Measurements from ENCODE around the gene SGK1.

The SGK1 gene

DNA sequence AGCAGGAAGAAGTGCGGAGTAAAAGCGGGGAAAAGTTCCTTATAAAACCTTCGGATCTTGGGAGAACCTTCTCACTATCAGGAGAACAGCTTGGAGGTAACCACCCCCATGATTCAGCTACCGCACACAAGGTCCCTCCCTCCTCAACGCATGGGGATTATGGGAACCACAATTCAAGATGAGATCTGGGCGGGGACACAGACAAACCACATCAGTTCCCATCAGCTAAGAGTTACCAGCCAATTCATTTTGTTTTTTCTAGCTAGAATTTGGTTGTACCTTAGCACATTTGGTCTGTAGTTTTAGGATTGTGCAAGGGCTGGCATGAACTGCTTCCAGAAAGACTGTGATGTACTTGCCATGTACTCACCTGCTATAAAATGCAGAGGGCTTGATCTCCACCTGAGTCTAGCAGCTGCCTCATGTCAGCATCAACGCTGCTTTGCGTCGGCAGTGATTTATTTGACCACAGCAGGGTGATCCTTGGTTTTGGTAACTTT is 170.8 kb downstream of the SGK1 start:
- H3K9me3 ChIP-seq (ENCODE audit: control insufficient read depth in 2 of 2, low read length in 2 of 2): no peaks in the 10 kb centered on the region
- H3K27ac ChIP-seq (ENCODE audit: low read length): no peak overlapping the region
- H3K4me1 ChIP-seq (ENCODE audit: control insufficient read depth, insufficient read depth, low read length): no peaks in the 10 kb centered on the region
- H3K4me3 ChIP-seq (ENCODE audit: low read length in 2 of 2): no peak overlapping the region
- H3K36me3 ChIP-seq (ENCODE audit: control insufficient read depth in 2 of 2, insufficient read depth in 2 of 2, low read length in 2 of 2): no peaks in the 10 kb centered on the region
- H3K9ac ChIP-seq (ENCODE audit: low read length in 2 of 2): no peak overlapping the region
- no peaks in the 10 kb centered on the region for H3K27me3 ChIP-seq (ENCODE audit: control insufficient read depth in 1 of 2, insufficient read depth in 2 of 2, low read length in 2 of 2)

GRCh38 chr6:134146268-134147033 is 171.5 kb downstream of the SGK1 start:
- no peaks in the 10 kb centered on the region for H3K36me3 ChIP-seq (ENCODE audit: control insufficient read depth in 2 of 2, insufficient read depth in 2 of 2, low read length in 2 of 2)
- no peaks in the 10 kb centered on the region for H3K9me3 ChIP-seq (ENCODE audit: control insufficient read depth in 2 of 2, low read length in 2 of 2)

DNA sequence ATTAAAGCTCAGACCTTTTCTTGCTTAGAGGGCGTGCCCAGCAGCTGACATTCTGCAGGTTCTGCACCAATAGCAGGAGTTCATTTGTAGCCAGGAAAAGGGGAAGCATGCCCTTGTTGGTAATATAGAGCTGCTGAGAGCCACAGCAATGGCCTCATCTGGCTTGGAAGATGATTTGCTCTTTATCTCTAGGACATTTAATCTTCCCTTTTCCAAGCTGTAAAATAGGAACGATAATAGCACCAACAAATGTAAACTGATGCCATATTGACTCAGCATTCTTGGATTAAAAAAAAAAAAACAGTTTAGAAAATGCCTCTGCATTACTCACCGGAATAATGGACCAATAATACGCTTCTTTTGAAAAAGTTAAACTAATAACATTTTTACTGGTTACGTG is 172.1 kb downstream of the SGK1 start:
- H3K27ac ChIP-seq (ENCODE audit: low read length): no peak overlapping the region
- no peaks in the 10 kb centered on the region for H3K9me3 ChIP-seq (ENCODE audit: control insufficient read depth in 2 of 2, low read length in 2 of 2)
- H3K4me3 ChIP-seq (ENCODE audit: low read length in 2 of 2): no peak overlapping the region
- no peaks in the 10 kb centered on the region for H3K4me1 ChIP-seq (ENCODE audit: control insufficient read depth, insufficient read depth, low read length)
- no peak overlapping the region for H3K9ac ChIP-seq (ENCODE audit: low read length in 2 of 2)
- H3K27me3 ChIP-seq (ENCODE audit: control insufficient read depth in 1 of 2, insufficient read depth in 2 of 2, low read length in 2 of 2): no peaks in the 10 kb centered on the region
- no peaks in the 10 kb centered on the region for H3K36me3 ChIP-seq (ENCODE audit: control insufficient read depth in 2 of 2, insufficient read depth in 2 of 2, low read length in 2 of 2)

More at GRCh38 chr6:134146268-134147033, 171.5 kb downstream of the SGK1 start:
- Histone ChIP-seq H3K4me1 (ENCODE audit: control insufficient read depth, insufficient read depth, low read length) (no peaks in the 10 kb centered on the region), H3K27ac (ENCODE audit: low read length) (no peak overlapping the region), H3K27me3 (ENCODE audit: control insufficient read depth in 1 of 2, insufficient read depth in 2 of 2, low read length in 2 of 2) (no peaks in the 10 kb centered on the region), H3K4me3 (ENCODE audit: low read length in 2 of 2) (no peak overlapping the region), H3K9ac (ENCODE audit: low read length in 2 of 2) (no peak overlapping the region)

- Histone ChIP-seq H3K4me3 (ENCODE audit: low read length in 2 of 2) (no peak overlapping the region), H3K9me3 (ENCODE audit: control insufficient read depth in 2 of 2, low read length in 2 of 2) (no peaks in the 10 kb centered on the region), H3K27me3 (ENCODE audit: control insufficient read depth in 1 of 2, insufficient read depth in 2 of 2, low read length in 2 of 2) (no peaks in the 10 kb centered on the region), H3K9ac (ENCODE audit: low read length in 2 of 2) (no peak overlapping the region), H3K4me1 (ENCODE audit: control insufficient read depth, insufficient read depth, low read length) (no peaks in the 10 kb centered on the region), H3K27ac (ENCODE audit: low read length) (no peak overlapping the region), H3K36me3 (ENCODE audit: control insufficient read depth in 2 of 2, insufficient read depth in 2 of 2, low read length in 2 of 2) (no peaks in the 10 kb centered on the region)
These were observed 179.5 kb downstream of the SGK1 start for GRCh38 chr6:134138226-134138975.

DNA sequence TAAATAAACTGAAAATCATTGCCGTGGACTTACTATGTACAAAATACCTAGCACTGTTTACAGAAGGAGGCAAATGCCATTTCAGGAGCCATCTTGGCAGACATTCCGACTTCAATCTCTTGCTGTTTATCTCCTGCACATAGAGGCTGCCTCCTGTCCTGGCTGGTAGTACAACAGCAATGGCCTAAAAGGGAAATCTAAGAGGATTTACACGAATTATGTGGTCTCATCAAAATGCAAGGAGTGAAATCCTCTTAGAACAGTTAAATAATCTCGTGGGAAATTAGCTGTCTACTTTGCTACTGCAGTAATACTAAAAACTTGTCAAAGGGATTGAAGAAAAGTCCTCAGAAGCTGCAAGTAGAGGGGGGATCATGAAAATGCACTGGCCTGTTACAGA is 183.3 kb downstream of the SGK1 start:
- Histone ChIP-seq H3K27me3 (ENCODE audit: control insufficient read depth in 1 of 2, insufficient read depth in 2 of 2, low read length in 2 of 2) (no peaks in the 10 kb centered on the region), H3K27ac (ENCODE audit: low read length) (no peak overlapping the region), H3K4me1 (ENCODE audit: control insufficient read depth, insufficient read depth, low read length) (no peaks in the 10 kb centered on the region), H3K9me3 (ENCODE audit: control insufficient read depth in 2 of 2, low read length in 2 of 2) (peaks cover 0 to 2% of the 10 kb centered on the region in 2 donors), H3K9ac (ENCODE audit: low read length in 2 of 2) (no peak overlapping the region), H3K4me3 (ENCODE audit: low read length in 2 of 2) (no peak overlapping the region), H3K36me3 (ENCODE audit: control insufficient read depth in 2 of 2, insufficient read depth in 2 of 2, low read length in 2 of 2) (no peaks in the 10 kb centered on the region)

GRCh38 chr6:134132494-134133141 is 185.3 kb downstream of the SGK1 start:
- Histone ChIP-seq H3K4me3 (ENCODE audit: low read length in 2 of 2) (no peak overlapping the region), H3K36me3 (ENCODE audit: control insufficient read depth in 2 of 2, insufficient read depth in 2 of 2, low read length in 2 of 2) (no peaks in the 10 kb centered on the region), H3K4me1 (ENCODE audit: control insufficient read depth, insufficient read depth, low read length) (no peaks in the 10 kb centered on the region), H3K9ac (ENCODE audit: low read length in 2 of 2) (no peak overlapping the region), H3K9me3 (ENCODE audit: control insufficient read depth in 2 of 2, low read length in 2 of 2) (peaks cover 0 to 2% of the 10 kb centered on the region in 2 donors), H3K27ac (ENCODE audit: low read length) (no peak overlapping the region), H3K27me3 (ENCODE audit: control insufficient read depth in 1 of 2, insufficient read depth in 2 of 2, low read length in 2 of 2) (no peaks in the 10 kb centered on the region)

DNA sequence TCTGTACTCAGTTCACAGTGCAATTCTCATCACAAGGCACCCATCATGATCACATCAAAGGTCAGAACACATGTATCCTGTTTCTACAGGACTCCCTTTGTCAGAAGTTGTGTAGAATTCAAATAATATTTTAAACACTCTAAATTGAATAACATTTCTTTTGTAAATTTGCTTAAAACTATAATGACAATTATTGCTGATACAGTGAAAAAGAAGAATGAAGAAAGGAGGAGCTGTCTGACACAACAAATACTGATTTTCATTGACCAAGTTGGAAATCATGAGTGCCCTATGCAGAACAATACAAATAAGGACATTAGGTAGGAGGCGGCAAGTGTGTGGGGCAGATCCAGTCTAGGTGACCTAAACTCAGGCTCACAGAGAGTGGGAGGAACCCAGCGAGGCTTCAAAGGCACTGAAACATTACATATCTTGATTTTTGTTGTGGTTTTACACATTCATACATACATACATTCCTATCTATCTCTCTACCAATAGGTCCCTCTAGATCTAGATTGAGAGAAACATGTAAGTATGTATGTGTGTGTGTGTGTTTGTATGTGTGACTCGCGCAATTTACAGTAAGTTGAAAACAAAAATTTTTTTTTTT is 186.3 kb downstream of the SGK1 start:
- Histone ChIP-seq H3K36me3 (ENCODE audit: control insufficient read depth in 2 of 2, insufficient read depth in 2 of 2, low read length in 2 of 2) (no peaks in the 10 kb centered on the region), H3K4me1 (ENCODE audit: control insufficient read depth, insufficient read depth, low read length) (no peaks in the 10 kb centered on the region), H3K4me3 (ENCODE audit: low read length in 2 of 2) (no peak overlapping the region), H3K9me3 (ENCODE audit: control insufficient read depth in 2 of 2, low read length in 2 of 2) (peaks cover 0 to 2% of the 10 kb centered on the region in 2 donors), H3K27me3 (ENCODE audit: control insufficient read depth in 1 of 2, insufficient read depth in 2 of 2, low read length in 2 of 2) (no peaks in the 10 kb centered on the region), H3K27ac (ENCODE audit: low read length) (no peak overlapping the region), H3K9ac (ENCODE audit: low read length in 2 of 2) (no peak overlapping the region)

DNA sequence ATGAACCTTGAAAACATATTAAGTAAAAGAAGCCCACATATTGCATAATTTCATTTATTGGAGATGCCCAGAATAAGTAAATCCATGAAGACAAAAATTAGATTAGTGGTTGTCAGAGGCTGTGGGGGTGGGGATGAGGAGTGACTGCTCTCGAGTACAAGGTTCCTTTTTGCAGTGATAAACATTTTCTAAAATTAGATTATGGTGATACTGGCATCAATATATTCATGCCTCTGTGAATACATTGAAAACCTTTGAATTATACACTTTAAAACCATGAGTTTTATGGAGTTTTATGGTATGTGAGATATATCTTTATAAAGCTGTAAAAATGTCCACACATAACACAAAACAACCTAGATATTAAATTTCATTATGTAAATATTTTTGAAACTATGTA is 189.8 kb downstream of the SGK1 start:
- Histone ChIP-seq H3K4me3 (ENCODE audit: low read length in 2 of 2) (no peak overlapping the region), H3K4me1 (ENCODE audit: control insufficient read depth, insufficient read depth, low read length) (no peaks in the 10 kb centered on the region), H3K27me3 (ENCODE audit: control insufficient read depth in 1 of 2, insufficient read depth in 2 of 2, low read length in 2 of 2) (no peaks in the 10 kb centered on the region), H3K27ac (ENCODE audit: low read length) (no peak overlapping the region), H3K36me3 (ENCODE audit: control insufficient read depth in 2 of 2, insufficient read depth in 2 of 2, low read length in 2 of 2) (no peaks in the 10 kb centered on the region), H3K9ac (ENCODE audit: low read length in 2 of 2) (no peak overlapping the region), H3K9me3 (ENCODE audit: control insufficient read depth in 2 of 2, low read length in 2 of 2) (peaks cover 0 to 2% of the 10 kb centered on the region in 2 donors)

GRCh38 chr6:134123666-134124208 is 194.2 kb downstream of the SGK1 start:
- H3K36me3 ChIP-seq (ENCODE audit: control insufficient read depth in 2 of 2, insufficient read depth in 2 of 2, low read length in 2 of 2): no peaks in the 10 kb centered on the region
- H3K27me3 ChIP-seq (ENCODE audit: control insufficient read depth in 1 of 2, insufficient read depth in 2 of 2, low read length in 2 of 2): no peaks in the 10 kb centered on the region
- no peak overlapping the region for H3K27ac ChIP-seq (ENCODE audit: low read length)
- H3K4me1 ChIP-seq (ENCODE audit: control insufficient read depth, insufficient read depth, low read length): no peaks in the 10 kb centered on the region
- H3K9ac ChIP-seq (ENCODE audit: low read length in 2 of 2): no peak overlapping the region
- H3K4me3 ChIP-seq (ENCODE audit: low read length in 2 of 2): no peak overlapping the region
- H3K9me3 ChIP-seq (ENCODE audit: control insufficient read depth in 2 of 2, low read length in 2 of 2): no peaks in the 10 kb centered on the region

- no peaks in the 10 kb centered on the region for H3K9me3 ChIP-seq (ENCODE audit: control insufficient read depth in 2 of 2, low read length in 2 of 2)
- no peak overlapping the region for H3K4me3 ChIP-seq (ENCODE audit: low read length in 2 of 2)
- no peaks in the 10 kb centered on the region for H3K27me3 ChIP-seq (ENCODE audit: control insufficient read depth in 1 of 2, insufficient read depth in 2 of 2, low read length in 2 of 2)
- no peak overlapping the region for H3K9ac ChIP-seq (ENCODE audit: low read length in 2 of 2)
- no peak overlapping the region for H3K27ac ChIP-seq (ENCODE audit: low read length)
- no peaks in the 10 kb centered on the region for H3K36me3 ChIP-seq (ENCODE audit: control insufficient read depth in 2 of 2, insufficient read depth in 2 of 2, low read length in 2 of 2)
- H3K4me1 ChIP-seq (ENCODE audit: control insufficient read depth, insufficient read depth, low read length): no peaks in the 10 kb centered on the region
These were observed 195.1 kb downstream of the SGK1 start for GRCh38 chr6:134122775-134123174.

All from stomach smooth muscle (tissue), 2 donors.